ENCODE results near the gene CADM4. TPM values are rescaled to one million over a fixed set of nuclear protein-coding genes. Genes with fewer than 3 reads are reported as not detected.

Gene CADM4
- total and polyA plus RNA-seq, 11 donors, result 4.6 to 13.2 (median 8.7) TPM

- TF ChIP-seq POLR2A (IDR thresholded peaks at IDR 0.05) (no peak), CTCF (IDR thresholded peaks at IDR 0.05) (peak in 11 of 12 donors; percentile 27 to 77 (median 42))
- Histone ChIP-seq H3K27ac (peak overlapping the region in 11 of 12 donors; percentile 74 to 99 (median 92)), H3K4me1 (peaks cover 8 to 41% (median 32%) of the 10 kb centered on the region in 12 donors), H3K36me3 (peaks cover 0 to 61% (median 55%) of the 10 kb centered on the region in 9 donors), H3K4me3 (peak overlapping the region; percentile 45 to 90 (median 74)), H3K27me3 (no peaks in the 10 kb centered on the region), H3K9me3 (no peaks in the 10 kb centered on the region)
- DNase-seq (peak in 4 of 5 donors; percentile 46 to 73 (median 56)), ATAC-seq (peak in 2 of 4 donors; percentile 2 to 6)
- 4 to 14% (median 4%) methylated on average over 31 to 64 of the region's 64 CpGs for WGBS, 4 donors
- intact Hi-C loops (cut with DNase I), result loop anchor here in 4 of 10 donors (2.0 to 10.0 kb wide), 5 partner anchors 14 to 63 kb away; partner anchors contain the start of gene ZNF575 (in 2 of the 4)
These were observed 44.7 kb downstream of the CADM4 start for GRCh38 chr19:43594710-43595604.

GRCh38 chr19:43594081-43594697, 45.5 kb downstream of the CADM4 start:
- no peak for ATAC-seq
- Histone ChIP-seq H3K36me3 (peaks cover 0 to 61% (median 54%) of the 10 kb centered on the region in 9 donors), H3K4me1 (peaks cover 8 to 41% (median 32%) of the 10 kb centered on the region in 12 donors)

GRCh38 chr19:43592800-43593350, 46.8 kb downstream of the CADM4 start:
- Histone ChIP-seq H3K9me3 (no peaks in the 10 kb centered on the region), H3K4me3 (no peak overlapping the region), H3K4me1 (peaks cover 8 to 41% (median 32%) of the 10 kb centered on the region in 12 donors), H3K36me3 (peaks cover 0 to 60% (median 45%) of the 10 kb centered on the region in 9 donors), H3K27me3 (no peaks in the 10 kb centered on the region), H3K27ac (no peak overlapping the region)
- intact Hi-C loops (cut with DNase I), result loop anchor here in 1 of 10 donors (10.0 kb wide), 2 partner anchors 58 to 62 kb away; partner anchors contain the start of gene ZNF575
- 92 to 96% (median 95%) methylated on average over 26 to 37 of the region's 37 CpGs for WGBS, 4 donors
- ATAC-seq (no peak), DNase-seq (no peak)
- TF ChIP-seq POLR2A (IDR thresholded peaks at IDR 0.05), result no peak
- no peak for TF ChIP-seq CTCF (IDR thresholded peaks at IDR 0.05)

More at GRCh38 chr19:43594081-43594697, 45.5 kb downstream of the CADM4 start:
- H3K27me3 ChIP-seq, result no peaks in the 10 kb centered on the region
- 90 to 95% (median 92%) methylated on average over 10 of the region's 10 CpGs for WGBS, 4 donors
- intact Hi-C loops (cut with DNase I), result loop anchor here in 3 of 10 donors (2.0 to 10.0 kb wide), 4 partner anchors 13 to 61 kb away; partner anchors contain the start of gene ZNF575 (in 1 of the 3)
- peak overlapping the region in 6 of 12 donors; percentile 84 to 99 (median 96) for H3K27ac ChIP-seq
- peak overlapping the region in 10 of 12 donors; percentile 65 to 90 (median 76) for H3K4me3 ChIP-seq
- H3K9me3 ChIP-seq, result no peaks in the 10 kb centered on the region
- DNase-seq, result no peak
- no peak for TF ChIP-seq CTCF (IDR thresholded peaks at IDR 0.05)
